Measurements from ENCODE around the gene KIF26B.

The KIF26B gene

DNA sequence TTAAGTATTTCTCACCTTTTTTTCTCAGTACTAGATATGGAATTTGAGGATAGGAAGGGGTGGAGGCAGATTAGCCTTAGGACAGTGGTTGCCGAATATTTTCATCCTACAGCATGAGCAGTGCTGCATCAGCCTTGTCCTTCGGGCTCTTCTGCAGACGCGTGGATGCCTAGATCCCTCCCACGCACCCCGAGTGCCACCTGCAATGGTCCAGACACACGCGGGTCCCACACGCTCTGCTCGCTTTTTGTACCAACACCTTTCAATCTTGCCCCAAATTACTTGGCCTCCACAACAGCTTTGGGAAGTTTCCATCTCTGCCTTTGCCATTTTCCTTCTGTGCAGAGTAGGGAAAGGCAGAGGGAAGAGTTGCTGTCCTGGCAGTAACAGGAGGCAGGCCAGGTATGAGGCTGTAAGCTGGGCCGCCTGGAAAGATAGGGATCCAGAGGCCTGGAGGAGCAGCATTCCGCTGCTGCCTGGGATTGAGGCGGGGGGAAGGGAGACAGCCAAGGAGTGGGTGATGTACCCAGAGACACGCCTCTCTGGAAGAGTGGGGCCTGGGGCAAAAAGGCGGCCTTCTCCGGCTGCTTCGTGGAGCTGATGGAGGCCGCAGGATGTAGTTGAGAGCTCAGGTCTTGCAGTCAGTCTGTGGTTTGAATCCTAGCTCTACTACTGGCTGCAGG is 467.7 kb downstream of the KIF26B start:
- H3K27ac ChIP-seq, result no peak overlapping the region
- H3K36me3 ChIP-seq (replicated peaks), result no peaks in the 10 kb centered on the region
- H3K27me3 ChIP-seq (replicated peaks), result no peaks in the 10 kb centered on the region
- no peak overlapping the region for H3K4me3 ChIP-seq (ENCODE audit: low read depth, low read length)
- no peak for DNase-seq
- TF ChIP-seq, protein P1, sequence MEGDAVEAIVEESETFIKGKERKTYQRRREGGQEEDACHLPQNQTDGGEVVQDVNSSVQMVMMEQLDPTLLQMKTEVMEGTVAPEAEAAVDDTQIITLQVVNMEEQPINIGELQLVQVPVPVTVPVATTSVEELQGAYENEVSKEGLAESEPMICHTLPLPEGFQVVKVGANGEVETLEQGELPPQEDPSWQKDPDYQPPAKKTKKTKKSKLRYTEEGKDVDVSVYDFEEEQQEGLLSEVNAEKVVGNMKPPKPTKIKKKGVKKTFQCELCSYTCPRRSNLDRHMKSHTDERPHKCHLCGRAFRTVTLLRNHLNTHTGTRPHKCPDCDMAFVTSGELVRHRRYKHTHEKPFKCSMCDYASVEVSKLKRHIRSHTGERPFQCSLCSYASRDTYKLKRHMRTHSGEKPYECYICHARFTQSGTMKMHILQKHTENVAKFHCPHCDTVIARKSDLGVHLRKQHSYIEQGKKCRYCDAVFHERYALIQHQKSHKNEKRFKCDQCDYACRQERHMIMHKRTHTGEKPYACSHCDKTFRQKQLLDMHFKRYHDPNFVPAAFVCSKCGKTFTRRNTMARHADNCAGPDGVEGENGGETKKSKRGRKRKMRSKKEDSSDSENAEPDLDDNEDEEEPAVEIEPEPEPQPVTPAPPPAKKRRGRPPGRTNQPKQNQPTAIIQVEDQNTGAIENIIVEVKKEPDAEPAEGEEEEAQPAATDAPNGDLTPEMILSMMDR (IDR thresholded peaks at IDR 0.05; ENCODE audit: low read depth, low read length, missing control alignments), result no peak
- in situ Hi-C loops (cut with HindIII; ENCODE audit: low pct_ligation_motif_present, low sequenced_read_pairs), result no loop called here

DNA sequence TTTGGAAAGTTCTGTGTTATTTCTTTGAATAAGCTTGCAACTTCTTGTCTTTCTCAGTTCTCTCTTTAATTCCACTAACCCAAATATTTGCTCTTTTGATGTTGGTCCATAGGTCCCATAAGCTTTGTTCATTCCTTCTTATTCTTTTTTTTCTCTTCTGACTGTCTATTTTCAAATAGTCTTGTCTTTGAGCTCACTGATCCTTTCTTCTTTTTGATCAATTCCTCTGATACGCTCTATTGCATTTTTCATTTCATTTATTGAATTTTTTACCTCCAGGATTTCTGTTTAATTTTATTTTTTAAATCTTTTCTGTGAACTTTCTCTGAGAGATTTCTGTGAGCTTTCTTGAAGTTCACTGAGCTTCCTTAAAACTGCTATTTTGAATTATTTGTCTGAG is 486.6 kb downstream of the KIF26B start:
- H3K27me3 ChIP-seq (replicated peaks), result no peaks in the 10 kb centered on the region
- no peak overlapping the region for H3K4me3 ChIP-seq (ENCODE audit: low read depth, low read length)
- TF ChIP-seq, protein P1 (IDR thresholded peaks at IDR 0.05; ENCODE audit: low read depth, low read length, missing control alignments), result no peak
- H3K27ac ChIP-seq, result no peak overlapping the region
- H3K36me3 ChIP-seq (replicated peaks), result no peaks in the 10 kb centered on the region
- DNase-seq, result no peak
- in situ Hi-C loops (cut with HindIII; ENCODE audit: low pct_ligation_motif_present, low sequenced_read_pairs), result no loop called here

DNA sequence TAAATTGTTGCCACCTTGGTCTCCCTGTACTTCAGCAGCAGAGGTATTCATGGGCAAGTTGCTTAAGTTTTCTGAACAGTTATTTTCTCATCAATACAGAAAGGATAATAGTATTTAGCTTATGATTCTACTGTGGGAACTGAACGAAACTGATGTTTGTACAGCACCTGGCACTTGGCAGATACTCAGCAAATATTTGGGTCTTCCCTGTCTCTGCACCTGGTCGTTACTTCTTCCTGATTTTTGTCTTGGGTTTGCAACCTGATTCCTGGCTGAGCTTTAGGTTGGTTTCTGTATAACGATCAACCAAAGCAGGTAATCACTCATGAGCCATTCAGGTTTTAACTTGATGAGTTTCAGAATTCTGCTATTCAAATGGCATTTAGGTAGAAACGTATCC is 490.6 kb downstream of the KIF26B start:
- no peaks in the 10 kb centered on the region for H3K36me3 ChIP-seq (replicated peaks)
- no peak for DNase-seq
- in situ Hi-C loops (cut with HindIII; ENCODE audit: low pct_ligation_motif_present, low sequenced_read_pairs), result no loop called here
- H3K4me3 ChIP-seq (ENCODE audit: low read depth, low read length), result no peak overlapping the region
- H3K27me3 ChIP-seq (replicated peaks), result no peaks in the 10 kb centered on the region
- H3K27ac ChIP-seq, result no peak overlapping the region
- TF ChIP-seq, protein P1 (IDR thresholded peaks at IDR 0.05; ENCODE audit: low read depth, low read length, missing control alignments), result no peak

DNA sequence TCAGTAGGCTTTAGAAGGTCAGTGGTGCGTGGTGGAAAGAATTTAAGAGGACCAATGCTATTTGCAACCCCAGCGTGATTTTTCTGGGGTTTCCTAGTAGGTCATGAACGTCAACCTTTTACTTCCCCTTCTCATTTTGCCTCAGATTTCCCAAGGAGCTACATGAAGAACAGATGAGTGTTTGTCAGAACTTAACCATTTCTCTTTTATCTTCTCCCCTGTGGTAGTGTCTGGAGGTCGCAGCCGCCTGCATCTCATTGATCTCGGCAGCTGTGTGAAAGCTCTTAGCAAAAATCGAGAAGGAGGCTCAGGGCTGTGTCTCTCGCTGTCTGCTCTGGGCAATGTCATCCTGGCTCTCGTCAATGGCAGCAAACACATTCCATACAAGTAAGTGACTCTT is 491.1 kb downstream of the KIF26B start:
- DNase-seq, result no peak
- Histone ChIP-seq H3K4me3 (ENCODE audit: low read depth, low read length) (no peak overlapping the region), H3K27me3 (replicated peaks) (no peaks in the 10 kb centered on the region), H3K27ac (no peak overlapping the region), H3K36me3 (replicated peaks) (no peaks in the 10 kb centered on the region)
- in situ Hi-C loops (cut with HindIII; ENCODE audit: low pct_ligation_motif_present, low sequenced_read_pairs), result no loop called here
- TF ChIP-seq, protein P1 (IDR thresholded peaks at IDR 0.05; ENCODE audit: low read depth, low read length, missing control alignments), result no peak

DNA sequence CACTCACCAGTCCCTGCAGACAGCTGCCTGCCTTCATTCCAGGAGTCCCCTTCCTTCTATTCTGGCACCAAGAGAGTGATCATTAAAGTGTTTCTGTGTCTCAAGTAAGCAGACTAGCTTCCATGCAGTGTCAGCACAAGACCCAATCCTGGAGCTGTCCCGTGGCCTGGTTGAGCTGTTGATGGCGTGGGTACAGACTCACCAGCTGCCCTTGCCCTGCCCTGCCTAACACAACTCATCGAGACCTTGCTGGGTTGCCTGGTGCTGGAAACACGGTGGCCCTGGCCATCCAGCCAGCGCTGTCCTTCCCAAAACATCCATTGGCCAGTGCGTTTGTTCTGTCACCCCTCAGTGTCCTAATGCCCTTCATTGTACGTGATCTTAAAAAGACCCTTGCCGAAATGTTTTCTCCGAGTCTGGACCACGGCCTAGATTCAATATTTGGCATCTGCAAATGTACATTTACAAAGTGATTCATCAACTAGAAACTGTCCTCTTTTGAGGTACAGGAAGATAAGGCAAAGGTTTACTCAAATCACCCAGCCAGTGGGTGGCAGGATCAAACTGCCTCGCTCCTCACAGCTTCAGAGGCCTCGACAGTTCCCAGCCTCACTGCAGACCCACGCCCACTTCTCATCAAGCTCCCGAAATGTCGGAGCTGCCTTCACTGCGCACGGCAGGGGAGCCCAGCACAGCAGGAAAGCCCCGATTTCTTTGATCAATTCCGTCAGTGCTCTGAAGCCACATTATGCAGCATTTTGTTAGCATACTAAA is 494.2 kb downstream of the KIF26B start:
- in situ Hi-C loops (cut with HindIII; ENCODE audit: low pct_ligation_motif_present, low sequenced_read_pairs), result no loop called here
- no peak for DNase-seq
- TF ChIP-seq, protein P1 (IDR thresholded peaks at IDR 0.05; ENCODE audit: low read depth, low read length, missing control alignments), result no peak
- Histone ChIP-seq H3K27ac (no peak overlapping the region), H3K4me3 (ENCODE audit: low read depth, low read length) (no peak overlapping the region), H3K36me3 (replicated peaks) (no peaks in the 10 kb centered on the region), H3K27me3 (replicated peaks) (no peaks in the 10 kb centered on the region)

Data from brain microvascular endothelial cell (primary cell).